K562 (cell line): ENCODE data around the gene GABRR2. TPM values are rescaled to one million over a fixed set of nuclear protein-coding genes. Genes with fewer than 3 reads are reported as not detected.

ENCODE experiments used
- ATAC-seq: fragments of 200-7000 bp; cut with Tn5 transposase; 3 replicates; pipeline ENCODE4 v1.9.1; 2020; ENCODE audit warnings: moderate library complexity
- BruUV-seq: library from RNA; stranded (reverse); fragments of 400-500 nt; replicated peaks from 2 replicates; lab custom pipeline; 2021; lab: Mats Ljungman, UMichigan
- CTCF ChIA-PET: fragments of 300-600 bp; formaldehyde crosslinking; extraction: SDS; loops from one replicate; lab custom pipeline; 2021; ENCODE audit warnings: low intra/inter-chr PET ratio; lab: Yijun Ruan, JAX
- POLR2A ChIA-PET: fragments of 300-600, 350-650 bp; sonication (Branson Sonifier 250); formaldehyde crosslinking; extraction: SDS; loops from one replicate; lab custom pipeline; 2021; ENCODE audit warnings: antibody characterized with exemption, inconsistent platforms; lab: Yijun Ruan, JAX
- DNase-seq, 4 experiments: peaks; one replicate each; pipeline versions ENCODE4 v3.0.0 to v3.0.0-alpha.2; 2011 to 2018; ENCODE audit warnings: low spot score in 3 of 4, mixed read lengths in 3 of 4; ENCODE audit errors: extremely low read depth in 1 of 4
- FAIRE-seq: peaks from 2 replicates; lab custom pipeline; 2011; peaks lifted over from hg19 to GRCh38; lab: Jason Lieb, UNC
- H2AFZ ChIP-seq: 2 replicates; pipeline ENCODE4 v1.6.0; 2011; ENCODE audit warnings: low read depth, low read length, control low read depth, inconsistent platforms
- H3K27ac ChIP-seq: fragments of 200-600 bp; 3 replicates; pipeline ENCODE4 v1.8.0; 2011; ENCODE audit warnings: low read depth, mild to moderate bottlenecking, control low read depth, inconsistent platforms, low read length, moderate library complexity, mixed read lengths; ENCODE audit errors: extremely low read depth
- H3K27me3 ChIP-seq, 2 experiments: fragments of 300-600 bp in 1 of 2; 2 replicates in 1 of 2; 3 replicates in 1 of 2; pipeline versions ENCODE4 v1.6.0 to v1.8.0; 2011; ENCODE audit warnings: inconsistent platforms in 2 of 2, low read length in 2 of 2, mild to moderate bottlenecking in 1 of 2, mixed read lengths in 1 of 2, moderate library complexity in 1 of 2; ENCODE audit not compliant: control insufficient read depth in 2 of 2, insufficient read depth in 2 of 2
- H3K36me3 ChIP-seq: fragments of 300-600 bp; 3 replicates; pipeline ENCODE4 v1.8.0; 2011; ENCODE audit warnings: mild to moderate bottlenecking, low read length, inconsistent platforms; ENCODE audit not compliant: control insufficient read depth, insufficient read depth
- H3K4me1 ChIP-seq, 2 experiments: fragments of 200-600 bp in 1 of 2; replicated peaks in 1 of 2; 2 replicates in 1 of 2; 3 replicates in 1 of 2; pipeline versions ENCODE4 v1.5.1 to v1.8.0; 2011; ENCODE audit warnings: inconsistent platforms in 2 of 2, low read length in 2 of 2, mild to moderate bottlenecking in 1 of 2, mixed read lengths in 1 of 2, moderate library complexity in 1 of 2; ENCODE audit not compliant: control insufficient read depth in 2 of 2, insufficient read depth in 2 of 2
- H3K4me2 ChIP-seq: 2 replicates; pipeline ENCODE4 v1.6.1; 2011; ENCODE audit warnings: low read length, control low read depth, inconsistent platforms, mixed read lengths; ENCODE audit not compliant: insufficient read depth
- H3K4me3 ChIP-seq: fragments of 200-600 bp; sonication (generic), shearing (Covaris generic); 2 replicates; pipeline ENCODE4 v1.5.1; 2016; ENCODE audit warnings: control low read depth, inconsistent platforms
- H3K79me2 ChIP-seq: fragments of 200-600 bp; 3 replicates; pipeline ENCODE4 v1.8.0; 2011; ENCODE audit warnings: low read length, inconsistent platforms; ENCODE audit not compliant: control insufficient read depth, insufficient read depth
- H3K9ac ChIP-seq, 2 experiments: 2 replicates each; pipeline versions ENCODE4 v1.6.0 to v1.6.1; 2011; ENCODE audit warnings: low read depth in 2 of 2, low read length in 2 of 2, control low read depth in 1 of 2, inconsistent platforms in 1 of 2, mild to moderate bottlenecking in 1 of 2, mixed read lengths in 1 of 2; ENCODE audit not compliant: insufficient read depth in 1 of 2
- H3K9me1 ChIP-seq: one replicate; pipeline ENCODE4 v1.6.0; 2011; ENCODE audit warnings: inconsistent platforms, mild to moderate bottlenecking, low read length, moderate library complexity; ENCODE audit not compliant: control insufficient read depth, insufficient read depth
- H3K9me3 ChIP-seq: replicated peaks from 2 replicates; pipeline ENCODE4 v1.5.1; 2011; ENCODE audit warnings: low read depth, low read length, inconsistent platforms; ENCODE audit not compliant: control insufficient read depth, insufficient read depth
- H4K20me1 ChIP-seq: replicated peaks from 2 replicates; pipeline ENCODE4 v1.6.1; 2011; ENCODE audit warnings: low read length, inconsistent platforms, mixed read lengths; ENCODE audit not compliant: control insufficient read depth, insufficient read depth
- ERF ChIP-seq: fragments of 450-650 bp; formaldehyde crosslinking; IDR thresholded peaks from 2 replicates; pipeline ENCODE4 v1.4.0; 2020; ENCODE audit warnings: mild to moderate bottlenecking, mixed read lengths
- LEF1 ChIP-seq: fragments of 450-650 bp; IDR thresholded peaks from 2 replicates; pipeline ENCODE4 v1.6.1; 2016; ENCODE audit warnings: mild to moderate bottlenecking
- ZBED1 ChIP-seq: IDR thresholded peaks from 2 replicates; pipeline ENCODE4 v1.6.1; 2014
- ZBTB40 ChIP-seq, 2 experiments: fragments of 450-650 bp in 1 of 2; sonication (generic) in 1 of 2; formaldehyde crosslinking in 1 of 2; IDR thresholded peaks; 2 replicates each; pipeline versions ENCODE4 v1.7.1 to v1.9.0; 2016 to 2022; ENCODE audit warnings: inconsistent platforms in 1 of 2, mild to moderate bottlenecking in 1 of 2, missing genetic modification reagents in 1 of 2
- ZFX ChIP-seq: sonication (generic); formaldehyde crosslinking; IDR thresholded peaks from 2 replicates; pipeline ENCODE4 v1.8.0; 2022; ENCODE audit warnings: mild to moderate bottlenecking, missing genetic modification reagents, moderate library complexity
- ZNF146 ChIP-seq: IDR thresholded peaks from one replicate; pipeline ENCODE4 v1.6.1; 2018; ENCODE audit warnings: missing compliant biosample characterization; ENCODE audit not compliant: unreplicated experiment
- WGBS: fragments of 100-300 bp; shearing (Covaris generic); methylation state at CpG from one replicate; pipeline ENCODE4 v1.1.6; 2016; ENCODE audit warnings: low coverage, mixed read lengths; ENCODE audit not compliant: insufficient coverage; ENCODE audit errors: missing lambda C conversion rate; 5-methylcytosine and 5-hydroxymethylcytosine counted together
- in situ Hi-C: fragments of 300-500 bp; cut with MboI; formaldehyde crosslinking; loops from 4 replicates; pipeline ENCODE4 v1.15.0; 2018; ENCODE audit warnings: inconsistent platforms, mixed read lengths
- intact Hi-C: fragments of 100-400 bp; cut with micrococcal nuclease; formaldehyde crosslinking; loops from 2 replicates; pipeline ENCODE4 v1.14.2; 2022
- polyA plus RNA-seq, 8 experiments: library from polyadenylated mRNA; depleted of rRNA in 4 of 8; stranded (reverse) in 5 of 8; unstranded in 3 of 8; fragments of >200 nt; fragmentation: Nextera tagmentation in 2 of 8; fragmentation: Illumina TruSeq in 1 of 8; extraction: Ambion mirVana in 2 of 8; extraction: Trizol in 1 of 8; gene quantifications; 2 replicates each; pipeline versions ENCODE4 v1.2.1 to v1.2.3, GENCODE V29; 2011 to 2014; ENCODE audit warnings: inconsistent platforms in 1 of 8, missing spikeins in 1 of 8
- total RNA-seq, 7 experiments: library from RNA; depleted of rRNA in 6 of 7; stranded (reverse); fragments of >200 nt in 6 of 7; fragmentation: Illumina TruSeq in 2 of 7; extraction: Trizol in 2 of 7; gene quantifications; 2 replicates each; pipeline versions ENCODE4 v1.2.1 to v1.2.3, GENCODE V29; 2011 to 2021; ENCODE audit warnings: low replicate concordance in 1 of 7

The GABRR2 gene
- total and polyA plus RNA-seq, 9 of the 15 experiments (the other 6 are each of a cell fraction or from before 2014, with no cell fraction given): 0.09 to 0.13 (median 0.10) TPM; not detected in 6

- CTCF ChIA-PET: no interaction called here
- H3K36me3 ChIP-seq: no peaks in the 10 kb centered on the region
- peaks cover 65% of the 10 kb centered on the region for H3K79me2 ChIP-seq
- H3K4me3 ChIP-seq: peak overlapping the region; percentile 73; the same call in 1 of the 2 replicates
- no peaks in the 10 kb centered on the region for H3K27me3 ChIP-seq
- in situ Hi-C loops (no loop called here), intact Hi-C loops (no loop called here)
- POLR2A ChIA-PET: interaction anchor here (0.6 to 3.6 kb wide), 6 partner anchors 10 to 52 kb away, joined by 3 to 29 read pairs (median 4); no protein-coding TSS in a partner anchor
- H2AFZ ChIP-seq: peak overlapping the region; percentile 51
- no peak overlapping the region for H3K27ac ChIP-seq
- no peak for ATAC-seq
- FAIRE-seq: no peak
- DNase-seq: peak in 1 of 4 experiments; percentile 26
- H3K9me1 ChIP-seq: no peaks in the 10 kb centered on the region
- no peaks in the 10 kb centered on the region for H4K20me1 ChIP-seq
- no peaks in the 10 kb centered on the region for H3K9me3 ChIP-seq
- 7% methylated on average over 4 of the region's 4 CpGs for WGBS
- no TSS peak for BruUV-seq
- H3K4me2 ChIP-seq: peak overlapping the region; percentile 53
- H3K4me1 ChIP-seq: peaks cover 18 to 19% of the 10 kb centered on the region in 2 experiments
- peak overlapping the region in 1 of 2 experiments; percentile 50; a peak in 1 of 4 replicates for H3K9ac ChIP-seq
- no peak for TF ChIP-seq ZNF146
- no peak for TF ChIP-seq ERF (CRISPR knock-in tag)
- TF ChIP-seq ZFX: no peak
- TF ChIP-seq ZBED1: no peak
- 0 out of 2 replicates have a peak, but pooled peaks have one; percentile 31 for TF ChIP-seq LEF1
- TF ChIP-seq ZBTB40 (IDR thresholded peaks at IDR 0.05): no peak
- TF ChIP-seq ZBTB40 (CRISPR knock-in tag; IDR thresholded peaks at IDR 0.05): no peak
These were observed 35.3 kb upstream of the GABRR2 start for GRCh38 chr6:89350281-89350966.
